Mesenchymal stem cell (in vitro differentiated cells and primary cell): ENCODE results near the gene STAG3.
"Not testable (repeated sequence)": the region's sequence is repeated elsewhere in the genome, so short reads cannot be mapped to it uniquely, and the experiment has no call there.

Experiments used
- DNase-seq: peaks from one replicate; pipeline ENCODE4 v3.0.0-alpha.2; 2013
- H2AFZ ChIP-seq: one replicate; pipeline ENCODE4 v1.6.1; 2013; ENCODE audit warnings: low read depth, mild to moderate bottlenecking, control low read depth, inconsistent platforms, low read length, moderate library complexity
- H2AK5ac ChIP-seq: 2 replicates; pipeline ENCODE4 v1.6.1; 2013; ENCODE audit warnings: low read length, moderate library complexity, mild to moderate bottlenecking, inconsistent platforms; ENCODE audit not compliant: severe bottlenecking
- H2BK120ac ChIP-seq: one replicate; pipeline ENCODE4 v1.6.1; 2013; ENCODE audit warnings: low read depth, mild to moderate bottlenecking, inconsistent platforms, low read length, moderate library complexity
- H2BK12ac ChIP-seq, 2 experiments: one replicate each; pipeline ENCODE4 v1.6.1; 2013; ENCODE audit warnings: inconsistent platforms in 2 of 2, low read length in 2 of 2, mild to moderate bottlenecking in 2 of 2, moderate library complexity in 2 of 2, control low read depth in 1 of 2
- H2BK15ac ChIP-seq: one replicate; pipeline ENCODE4 v1.6.1; 2013; ENCODE audit warnings: mild to moderate bottlenecking, low read depth, inconsistent platforms; ENCODE audit not compliant: poor library complexity, severe bottlenecking
- H2BK5ac ChIP-seq: 2 replicates; pipeline ENCODE4 v1.6.1; 2013; ENCODE audit warnings: low read depth, mild to moderate bottlenecking, low read length, control low read depth, inconsistent platforms; ENCODE audit not compliant: poor library complexity, severe bottlenecking
- H3K14ac ChIP-seq, 2 experiments: one replicate each; pipeline ENCODE4 v1.6.1; 2013; ENCODE audit warnings: inconsistent platforms in 2 of 2, low read length in 2 of 2, control low read depth in 1 of 2, mild to moderate bottlenecking in 1 of 2, moderate library complexity in 1 of 2
- H3K18ac ChIP-seq, 2 experiments: one replicate each; pipeline ENCODE4 v1.6.1; 2013; ENCODE audit warnings: inconsistent platforms in 2 of 2, low read length in 2 of 2, control low read depth in 1 of 2, low read depth in 1 of 2, mild to moderate bottlenecking in 1 of 2
- H3K23ac ChIP-seq, 2 experiments: one replicate each; pipeline ENCODE4 v1.6.1; 2013; ENCODE audit warnings: inconsistent platforms in 2 of 2, low read length in 2 of 2, mild to moderate bottlenecking in 2 of 2, moderate library complexity in 2 of 2, control low read depth in 1 of 2
- H3K27ac ChIP-seq: 2 replicates; pipeline ENCODE4 v1.5.1; 2013; ENCODE audit warnings: mild to moderate bottlenecking, moderate library complexity, low read length, control low read depth, inconsistent platforms; ENCODE audit not compliant: poor library complexity, severe bottlenecking
- H3K27me3 ChIP-seq, 2 experiments: 2 replicates each; pipeline versions ENCODE4 v1.6.1 to v1.7.0; 2013; ENCODE audit warnings: low read length in 2 of 2, mild to moderate bottlenecking in 2 of 2, moderate library complexity in 2 of 2, control low read depth in 1 of 2, inconsistent platforms in 1 of 2; ENCODE audit not compliant: control insufficient read depth in 1 of 2, insufficient read depth in 1 of 2
- H3K36me3 ChIP-seq, 2 experiments: 2 replicates each; pipeline versions ENCODE4 v1.6.1 to v1.7.0; 2013; ENCODE audit warnings: low read length in 2 of 2, control low read depth in 1 of 2, inconsistent platforms in 1 of 2, low read depth in 1 of 2, mild to moderate bottlenecking in 1 of 2; ENCODE audit not compliant: insufficient read depth in 2 of 2, control insufficient read depth in 1 of 2
- H3K4ac ChIP-seq, 2 experiments: one replicate each; pipeline ENCODE4 v1.6.1; 2013; ENCODE audit warnings: inconsistent platforms in 2 of 2, low read length in 2 of 2, mild to moderate bottlenecking in 2 of 2, moderate library complexity in 2 of 2, control low read depth in 1 of 2, low read depth in 1 of 2
- H3K4me1 ChIP-seq: 2 replicates; pipeline ENCODE4 v1.6.1; 2013; ENCODE audit warnings: low read depth, low read length, control low read depth; ENCODE audit not compliant: control insufficient read depth, insufficient read depth
- H3K4me2 ChIP-seq: 2 replicates; pipeline ENCODE4 v1.6.1; 2013; ENCODE audit warnings: low read length, mild to moderate bottlenecking, inconsistent platforms; ENCODE audit not compliant: poor library complexity, severe bottlenecking
- H3K4me3 ChIP-seq, 2 experiments: 2 replicates each; pipeline versions ENCODE4 v1.5.1 to v1.7.0; 2013; ENCODE audit warnings: low read length in 2 of 2, mild to moderate bottlenecking in 2 of 2, control low read depth in 1 of 2, low read depth in 1 of 2; ENCODE audit not compliant: insufficient read depth in 1 of 2
- H3K79me1 ChIP-seq: replicated peaks from 2 replicates; pipeline ENCODE4 v1.6.1; 2013; ENCODE audit warnings: mild to moderate bottlenecking, control low read depth, low read length, inconsistent platforms; ENCODE audit not compliant: poor library complexity, severe bottlenecking
- H3K9ac ChIP-seq: 2 replicates; pipeline ENCODE4 v1.7.0; 2013; ENCODE audit warnings: mild to moderate bottlenecking, low read length, moderate library complexity
- H3K9me3 ChIP-seq: 2 replicates; pipeline ENCODE4 v1.7.0; 2013; ENCODE audit warnings: mild to moderate bottlenecking, low read length; ENCODE audit not compliant: control insufficient read depth
- H4K8ac ChIP-seq: one replicate; pipeline ENCODE4 v1.6.1; 2013; ENCODE audit warnings: inconsistent platforms, mild to moderate bottlenecking, low read length, moderate library complexity
- H4K91ac ChIP-seq: one replicate; pipeline ENCODE4 v1.6.1; 2013; ENCODE audit warnings: mild to moderate bottlenecking, low read length, inconsistent platforms
- WGBS: methylation state at CpG from one replicate; pipeline ENCODE4 v1.1.7; 2013; ENCODE audit warnings: mixed read lengths; 5-methylcytosine and 5-hydroxymethylcytosine counted together

STAG3 gene

DNA sequence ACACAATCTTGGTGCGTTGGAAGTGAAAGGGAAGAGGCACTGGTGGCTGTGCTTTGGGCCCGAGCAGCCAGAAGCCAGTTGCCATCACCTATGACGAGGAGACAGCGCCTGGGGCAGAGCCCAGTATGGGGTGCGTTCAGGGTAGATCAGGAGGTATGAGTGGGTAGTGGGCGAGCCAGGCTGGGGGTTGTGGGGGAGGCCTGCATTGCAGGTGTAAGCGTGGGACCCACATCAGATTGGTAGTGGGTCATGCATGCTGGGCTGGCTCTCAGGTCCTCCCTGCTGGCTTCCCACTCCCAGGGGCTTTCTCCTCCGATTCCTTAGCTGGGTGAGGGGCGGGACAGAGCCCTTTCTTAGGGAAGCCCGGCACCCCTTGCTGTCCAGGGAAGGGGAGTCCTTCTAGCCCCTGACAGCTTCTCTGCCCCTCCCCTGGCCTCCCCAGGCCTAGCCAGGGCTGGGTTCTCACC lies 41.6 kb downstream of the STAG3 start:
- no peak for DNase-seq
- no peak overlapping the region for H2BK5ac ChIP-seq
- H3K27me3 ChIP-seq: no peaks in the 10 kb centered on the region
- H3K14ac ChIP-seq: no peak overlapping the region
- H3K23ac ChIP-seq: no peak overlapping the region
- H3K79me1 ChIP-seq: no peaks in the 10 kb centered on the region
- no peak overlapping the region for H2AK5ac ChIP-seq
- H2AFZ ChIP-seq: no peak overlapping the region
- no peak overlapping the region for H2BK15ac ChIP-seq
- WGBS: 89% methylated on average over 9 of the region's 10 CpGs
- H2BK120ac ChIP-seq: no peak overlapping the region
- H3K18ac ChIP-seq: no peak overlapping the region
- H3K4ac ChIP-seq: no peak overlapping the region
- no peaks in the 10 kb centered on the region for H3K4me1 ChIP-seq
- H3K36me3 ChIP-seq: peaks cover 0 to 47% of the 10 kb centered on the region in 2 experiments
- no peak overlapping the region for H2BK12ac ChIP-seq
- H3K9ac ChIP-seq: no peak overlapping the region
- H3K9me3 ChIP-seq: no peaks in the 10 kb centered on the region
- no peak overlapping the region for H4K91ac ChIP-seq
- no peak overlapping the region for H3K27ac ChIP-seq
- no peak overlapping the region for H3K4me3 ChIP-seq
- no peak overlapping the region for H3K4me2 ChIP-seq
- H4K8ac ChIP-seq: no peak overlapping the region

DNA sequence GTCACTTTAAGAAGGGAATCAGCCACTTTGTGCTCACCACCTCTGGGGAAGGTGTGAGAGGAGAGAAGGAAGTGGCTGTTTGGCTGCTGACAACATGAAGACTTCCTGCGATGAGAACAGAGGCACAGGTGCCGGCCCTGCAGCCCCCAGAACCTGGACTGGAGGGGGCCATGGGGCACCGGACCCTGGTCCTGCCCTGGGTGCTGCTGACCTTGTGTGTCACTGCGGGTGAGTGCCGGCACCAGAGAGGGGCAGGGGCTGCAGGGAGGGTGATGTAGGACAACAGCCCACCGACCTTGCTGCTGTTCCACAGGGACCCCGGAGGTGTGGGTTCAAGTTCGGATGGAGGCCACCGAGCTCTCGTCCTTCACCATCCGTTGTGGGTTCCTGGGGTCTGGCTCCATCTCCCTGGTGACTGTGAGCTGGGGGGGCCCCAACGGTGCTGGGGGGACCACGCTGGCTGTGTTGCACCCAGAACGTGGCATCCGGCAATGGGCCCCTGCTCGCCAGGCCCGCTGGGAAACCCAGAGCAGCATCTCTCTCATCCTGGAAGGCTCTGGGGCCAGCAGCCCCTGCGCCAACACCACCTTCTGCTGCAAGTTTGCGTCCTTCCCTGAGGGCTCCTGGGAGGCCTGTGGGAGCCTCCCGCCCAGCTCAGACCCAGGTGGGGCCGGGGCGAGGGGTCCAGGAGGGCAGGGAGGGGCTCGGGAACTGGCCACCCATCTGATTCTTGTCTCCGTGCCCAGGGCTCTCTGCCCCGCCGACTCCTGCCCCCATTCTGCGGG lies 42.3 kb downstream of the STAG3 start, which contains the start of gene PVRIG:
TSS of gene PVRIG (plus strand) at position 149 of the 785 bp plus-strand sequence. CDS start at position 171, 22 bp downstream.
- not testable (repeated sequence) for H3K4me1 ChIP-seq, H3K18ac ChIP-seq, H3K23ac ChIP-seq, H2BK12ac ChIP-seq, H3K79me1 ChIP-seq, H2AK5ac ChIP-seq, H3K27ac ChIP-seq, H3K4me2 ChIP-seq, H3K4ac ChIP-seq, H4K8ac ChIP-seq, H3K14ac ChIP-seq, H4K91ac ChIP-seq, DNase-seq, H2AFZ ChIP-seq, H2BK15ac ChIP-seq, H3K9me3 ChIP-seq, H3K9ac ChIP-seq, H2BK5ac ChIP-seq, H2BK120ac ChIP-seq, H3K27me3 ChIP-seq
- Histone ChIP-seq H3K36me3 (peaks cover 0 to 47% of the 10 kb centered on the region in 2 experiments), H3K4me3 (peak within 1 kb of the TSS in 1 of 2 experiments; percentile 4)
- 98% methylated on average over 19 of the region's 27 CpGs for WGBS

DNA sequence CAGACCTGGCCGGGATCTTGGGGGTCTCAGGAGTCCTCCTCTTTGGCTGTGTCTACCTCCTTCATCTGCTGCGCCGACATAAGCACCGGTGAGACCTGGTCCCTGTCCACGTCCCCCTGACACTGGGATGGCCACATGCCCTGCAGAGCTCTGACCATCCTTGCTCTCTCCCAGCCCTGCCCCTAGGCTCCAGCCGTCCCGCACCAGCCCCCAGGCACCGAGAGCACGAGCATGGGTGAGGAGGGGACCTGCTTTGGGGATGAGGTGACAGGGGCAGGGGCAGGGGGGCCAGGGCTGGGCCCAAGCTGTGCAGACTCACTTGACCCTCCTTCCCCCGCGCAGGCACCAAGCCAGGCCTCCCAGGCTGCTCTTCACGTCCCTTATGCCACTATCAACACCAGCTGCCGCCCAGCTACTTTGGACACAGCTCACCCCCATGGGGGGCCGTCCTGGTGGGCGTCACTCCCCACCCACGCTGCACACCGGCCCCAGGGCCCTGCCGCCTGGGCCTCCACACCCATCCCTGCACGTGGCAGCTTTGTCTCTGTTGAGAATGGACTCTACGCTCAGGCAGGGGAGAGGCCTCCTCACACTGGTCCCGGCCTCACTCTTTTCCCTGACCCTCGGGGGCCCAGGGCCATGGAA lies 43.0 kb downstream of the STAG3 start:
- no peak for DNase-seq
- H2BK120ac ChIP-seq: no peak overlapping the region
- H2AK5ac ChIP-seq: no peak overlapping the region
- H3K4me3 ChIP-seq: peak overlapping the region in 1 of 2 experiments; percentile 4
- H3K14ac ChIP-seq: no peak overlapping the region
- no peak overlapping the region for H2BK15ac ChIP-seq
- H3K9ac ChIP-seq: no peak overlapping the region
- no peak overlapping the region for H2BK12ac ChIP-seq
- H3K4ac ChIP-seq: no peak overlapping the region
- no peak overlapping the region for H3K27ac ChIP-seq
- H4K8ac ChIP-seq: no peak overlapping the region
- no peak overlapping the region for H2BK5ac ChIP-seq
- no peak overlapping the region for H3K23ac ChIP-seq
- no peaks in the 10 kb centered on the region for H3K9me3 ChIP-seq
- H3K18ac ChIP-seq: no peak overlapping the region
- H3K36me3 ChIP-seq: peaks cover 0 to 47% of the 10 kb centered on the region in 2 experiments
- WGBS: 87% methylated on average over 22 of the region's 22 CpGs
- H2AFZ ChIP-seq: no peak overlapping the region
- no peaks in the 10 kb centered on the region for H3K27me3 ChIP-seq
- H3K4me1 ChIP-seq: no peaks in the 10 kb centered on the region
- H4K91ac ChIP-seq: no peak overlapping the region
- H3K4me2 ChIP-seq: no peak overlapping the region
- H3K79me1 ChIP-seq: no peaks in the 10 kb centered on the region

DNA sequence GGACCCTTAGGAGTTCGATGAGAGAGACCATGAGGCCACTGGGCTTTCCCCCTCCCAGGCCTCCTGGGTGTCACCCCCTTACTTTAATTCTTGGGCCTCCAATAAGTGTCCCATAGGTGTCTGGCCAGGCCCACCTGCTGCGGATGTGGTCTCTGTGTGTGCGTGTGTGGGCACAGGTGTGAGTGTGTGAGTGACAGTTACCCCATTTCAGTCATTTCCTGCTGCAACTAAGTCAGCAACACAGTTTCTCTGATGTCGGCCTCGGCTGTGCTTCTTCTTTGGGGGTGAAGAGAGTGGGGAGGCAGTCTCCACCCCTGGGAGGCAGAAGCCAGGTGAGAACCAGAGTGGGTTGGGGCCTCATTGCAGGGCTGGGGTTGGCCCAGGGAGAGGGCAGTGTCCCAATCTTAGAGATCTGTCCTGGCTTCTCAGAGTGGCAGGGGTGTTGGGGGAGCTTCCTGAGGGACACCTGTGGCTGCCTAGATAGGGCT lies 43.6 kb downstream of the STAG3 start:
- Histone ChIP-seq H3K18ac (no peak overlapping the region), H3K9me3 (no peaks in the 10 kb centered on the region)
- 85% methylated on average over 5 of the region's 5 CpGs for WGBS

More for the DNA sequence above, 43.6 kb downstream of the STAG3 start:
- H2BK12ac ChIP-seq: no peak overlapping the region
- no peak overlapping the region for H3K23ac ChIP-seq
- H4K91ac ChIP-seq: no peak overlapping the region
- no peak overlapping the region for H3K9ac ChIP-seq
- no peak overlapping the region for H3K27ac ChIP-seq
- H3K4me1 ChIP-seq: no peaks in the 10 kb centered on the region
- no peak overlapping the region for H4K8ac ChIP-seq
- H2AFZ ChIP-seq: no peak overlapping the region
- H3K79me1 ChIP-seq: peaks cover 2% of the 10 kb centered on the region
- no peak overlapping the region for H3K4ac ChIP-seq
- H2BK15ac ChIP-seq: no peak overlapping the region
- H2BK120ac ChIP-seq: no peak overlapping the region
- no peak overlapping the region for H3K4me3 ChIP-seq
- H3K14ac ChIP-seq: no peak overlapping the region
- no peak overlapping the region for H3K4me2 ChIP-seq
- no peak for DNase-seq
- H2AK5ac ChIP-seq: no peak overlapping the region
- peaks cover 0 to 52% of the 10 kb centered on the region in 2 experiments for H3K36me3 ChIP-seq
- H3K27me3 ChIP-seq: no peaks in the 10 kb centered on the region
- H2BK5ac ChIP-seq: no peak overlapping the region
